Mesothelial cell of epicardium (in vitro differentiated cells): ENCODE results near the gene CES2. TPM values are rescaled to one million over a fixed set of nuclear protein-coding genes. Genes with fewer than 3 reads are reported as not detected.
A peak's percentile ranks its signal among the peaks of the same experiment; 100 is the strongest.
"Not testable (repeated sequence)": the region's sequence is repeated elsewhere in the genome, so short reads cannot be mapped to it uniquely, and the experiment has no call there.

Source experiments
- DNase-seq, 2 experiments: peaks; one replicate each; pipeline ENCODE4 v3.0.0; 2021; ENCODE audit warnings: low spot score in 2 of 2; ENCODE audit not compliant: unreplicated experiment in 2 of 2
- H3K27ac Mint-ChIP-seq: 2 replicates; pipeline ENCODE4 v1.8.0; 2021; ENCODE audit warnings: mixed read lengths
- H3K27me3 Mint-ChIP-seq: 2 replicates; pipeline ENCODE4 v1.8.0; 2021; ENCODE audit warnings: low read depth, mixed read lengths
- H3K36me3 Mint-ChIP-seq: 2 replicates; pipeline ENCODE4 v1.8.0; 2021; ENCODE audit warnings: mixed read lengths
- H3K4me1 Mint-ChIP-seq: 2 replicates; pipeline ENCODE4 v1.8.0; 2021; ENCODE audit warnings: mixed read lengths
- H3K4me3 Mint-ChIP-seq: 2 replicates; pipeline ENCODE4 v1.8.0; 2021; ENCODE audit warnings: mild to moderate bottlenecking, moderate library complexity, mixed read lengths
- H3K9me3 Mint-ChIP-seq: 2 replicates; pipeline ENCODE4 v1.8.0; 2021; ENCODE audit warnings: mixed read lengths
- total RNA-seq: library from RNA; stranded (reverse); gene quantifications from 3 replicates; pipeline ENCODE4 v1.2.1, GENCODE V29; 2021
- TF ChIP-seq, protein P1 (sequence below): fragments of 200-600 bp; sonication (generic); IDR thresholded peaks from one replicate; pipeline ENCODE4 v1.5.0; 2021; ENCODE audit warnings: antibody characterized with exemption; ENCODE audit not compliant: unreplicated experiment

CES2 gene
- total RNA-seq, 1 donor from 2014 or later: 52.0 TPM

DNA sequence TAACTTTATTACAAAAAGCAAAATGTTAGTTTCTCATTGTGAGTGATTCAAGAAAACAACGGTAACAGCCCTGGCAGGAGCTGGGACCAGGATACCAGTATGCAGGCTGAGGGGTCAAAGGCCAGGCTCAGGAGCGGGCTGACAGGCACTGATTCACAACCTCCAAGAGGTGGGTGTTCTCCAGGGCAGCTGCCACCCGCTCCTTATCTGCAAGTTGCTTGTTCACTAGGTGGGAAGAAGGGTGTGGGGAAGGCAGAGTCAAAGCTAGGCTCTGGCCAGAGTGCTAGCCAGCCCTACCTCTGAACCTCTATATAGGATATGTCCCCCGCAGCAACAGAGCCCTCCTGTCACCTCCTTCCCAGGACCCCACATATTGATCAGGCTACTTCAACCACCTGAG lies 3.2 kb upstream of the CES2 start:
- Mint-ChIP-seq H3K9me3 (no peaks in the 10 kb centered on the region), H3K27me3 (peaks cover 11% of the 10 kb centered on the region), H3K36me3 (peaks cover 2% of the 10 kb centered on the region), H3K4me3 (no peak overlapping the region), H3K4me1 (peaks cover 36% of the 10 kb centered on the region), H3K27ac (no peak overlapping the region)
- DNase-seq: no peak
- TF ChIP-seq, protein P1, sequence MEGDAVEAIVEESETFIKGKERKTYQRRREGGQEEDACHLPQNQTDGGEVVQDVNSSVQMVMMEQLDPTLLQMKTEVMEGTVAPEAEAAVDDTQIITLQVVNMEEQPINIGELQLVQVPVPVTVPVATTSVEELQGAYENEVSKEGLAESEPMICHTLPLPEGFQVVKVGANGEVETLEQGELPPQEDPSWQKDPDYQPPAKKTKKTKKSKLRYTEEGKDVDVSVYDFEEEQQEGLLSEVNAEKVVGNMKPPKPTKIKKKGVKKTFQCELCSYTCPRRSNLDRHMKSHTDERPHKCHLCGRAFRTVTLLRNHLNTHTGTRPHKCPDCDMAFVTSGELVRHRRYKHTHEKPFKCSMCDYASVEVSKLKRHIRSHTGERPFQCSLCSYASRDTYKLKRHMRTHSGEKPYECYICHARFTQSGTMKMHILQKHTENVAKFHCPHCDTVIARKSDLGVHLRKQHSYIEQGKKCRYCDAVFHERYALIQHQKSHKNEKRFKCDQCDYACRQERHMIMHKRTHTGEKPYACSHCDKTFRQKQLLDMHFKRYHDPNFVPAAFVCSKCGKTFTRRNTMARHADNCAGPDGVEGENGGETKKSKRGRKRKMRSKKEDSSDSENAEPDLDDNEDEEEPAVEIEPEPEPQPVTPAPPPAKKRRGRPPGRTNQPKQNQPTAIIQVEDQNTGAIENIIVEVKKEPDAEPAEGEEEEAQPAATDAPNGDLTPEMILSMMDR: no peak

DNA sequence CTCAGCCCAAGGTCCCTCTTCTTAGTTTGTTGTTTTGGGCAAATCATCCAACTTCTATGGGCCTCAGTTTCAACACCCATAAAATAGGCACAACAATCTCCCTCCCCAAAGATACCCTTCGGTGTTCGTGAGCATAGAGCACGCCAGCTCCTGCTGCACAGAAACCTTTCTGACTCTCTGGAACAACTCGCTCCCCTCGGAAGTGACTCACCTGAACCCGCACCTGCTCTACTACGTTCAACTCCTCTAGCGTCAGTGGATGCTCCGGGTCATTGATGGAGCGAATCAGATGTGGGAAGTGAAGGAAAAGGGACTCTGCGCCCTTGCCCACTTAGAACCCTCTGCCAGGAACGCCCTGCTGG lies 1.6 kb upstream of the CES2 start:
- TF ChIP-seq, protein P1: no peak
- Mint-ChIP-seq H3K9me3 (no peaks in the 10 kb centered on the region), H3K27ac (peak overlapping the region; percentile 97), H3K36me3 (peaks cover 5% of the 10 kb centered on the region), H3K4me3 (peak overlapping the region; percentile 99), H3K4me1 (peaks cover 42% of the 10 kb centered on the region), H3K27me3 (no peaks in the 10 kb centered on the region)
- DNase-seq: no peak

DNA sequence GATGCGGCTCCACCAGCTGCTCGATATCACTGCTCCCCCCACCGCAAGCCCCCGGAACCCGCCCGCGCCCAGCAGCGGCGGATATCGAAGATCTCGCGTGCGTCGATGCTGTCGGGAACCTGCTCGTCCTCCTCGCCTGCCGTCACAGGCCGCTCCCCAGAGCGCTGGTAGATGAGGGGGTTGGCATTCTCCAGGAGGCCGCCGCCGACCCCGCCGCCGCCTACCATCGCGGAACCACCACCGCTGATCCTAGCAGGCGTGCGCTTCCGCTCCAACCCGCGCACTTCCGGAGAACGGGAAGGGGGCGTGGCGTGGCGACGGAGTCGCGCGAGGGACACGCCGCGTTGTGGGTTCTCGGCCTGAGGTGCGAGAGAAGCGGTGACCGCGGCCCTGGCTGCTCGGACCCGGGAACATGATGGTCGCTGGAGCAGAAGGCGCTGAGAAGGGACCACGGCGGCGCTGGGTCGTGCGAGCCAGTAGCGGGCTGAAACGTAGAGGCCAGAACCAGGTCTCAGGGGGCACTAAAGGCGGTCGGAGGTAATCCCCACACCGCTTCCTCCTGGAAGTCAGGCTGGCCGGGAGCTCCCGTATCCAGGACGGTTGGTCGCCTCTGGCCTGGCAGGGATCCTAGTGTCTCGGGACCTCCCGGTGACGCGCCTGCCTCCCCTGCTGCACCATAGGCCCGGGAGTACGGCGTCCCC lies 1.0 kb upstream of the CES2 start, which contains the start of gene CIAO2B:
CIAO2B (minus strand) TSS at position 265 of the 701 bp plus-strand sequence; CDS start at position 227, 38 bp downstream.
- Mint-ChIP-seq H3K27me3 (no peaks in the 10 kb centered on the region), H3K36me3 (peaks cover 5% of the 10 kb centered on the region), H3K4me1 (peaks cover 42% of the 10 kb centered on the region), H3K27ac (peak within 1 kb of the TSS; percentile 97), H3K9me3 (no peaks in the 10 kb centered on the region), H3K4me3 (peak within 1 kb of the TSS; percentile 99)
- peak; percentile 72 to 91 for DNase-seq
- TF ChIP-seq, protein P1: no peak

DNA sequence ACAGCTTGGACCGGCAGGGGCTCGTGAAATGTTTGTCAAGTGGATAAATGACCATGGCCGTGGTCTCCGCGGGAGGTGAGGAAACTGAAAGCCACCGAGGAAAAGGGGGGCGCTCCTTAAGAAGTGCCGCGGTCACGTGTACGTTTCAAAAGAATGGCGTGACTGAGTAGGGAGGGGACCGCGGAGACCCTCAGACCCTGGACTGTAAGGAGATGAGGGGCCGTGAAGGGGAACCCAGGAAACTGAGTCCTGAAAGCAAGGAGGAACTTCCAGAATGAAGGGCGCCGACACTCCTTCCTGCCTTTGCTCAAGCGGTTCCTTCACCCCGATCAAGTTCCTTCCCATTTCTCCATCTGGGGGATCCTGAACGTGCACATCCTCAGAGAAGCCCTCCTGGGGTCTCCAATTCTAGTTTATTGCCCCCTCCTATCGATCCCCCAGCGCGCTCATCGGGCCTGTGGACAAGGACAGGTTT lies 440 bp upstream of the CES2 start:
- H3K27me3 Mint-ChIP-seq, H3K36me3 Mint-ChIP-seq, H3K9me3 Mint-ChIP-seq, DNase-seq: not testable (repeated sequence)
- peak overlapping the region; percentile 97 for H3K27ac Mint-ChIP-seq
- H3K4me1 Mint-ChIP-seq: peaks cover 42% of the 10 kb centered on the region
- peak overlapping the region; percentile 99 for H3K4me3 Mint-ChIP-seq

DNA sequence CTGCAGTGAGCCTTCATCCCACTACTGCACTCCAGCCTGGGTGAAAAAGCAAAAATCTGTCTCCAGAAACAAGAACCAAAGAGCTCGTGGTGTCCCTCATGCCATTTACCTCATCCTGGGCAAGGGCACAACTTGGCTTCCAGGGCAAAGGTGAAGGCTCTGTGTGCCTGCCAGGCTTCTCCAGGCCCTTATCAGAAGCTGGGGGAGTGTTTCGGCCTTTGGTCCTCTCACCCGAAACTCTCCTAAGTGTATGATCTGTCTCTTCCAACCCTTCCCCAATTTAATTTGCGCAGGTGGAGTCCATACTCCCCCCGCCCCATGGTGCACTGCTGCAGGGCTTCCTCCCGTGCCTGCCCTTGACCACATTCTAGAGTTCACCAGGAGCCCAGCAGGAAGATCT lies 1.1 kb downstream of the CES2 start:
- Mint-ChIP-seq H3K36me3 (peaks cover 10% of the 10 kb centered on the region), H3K9me3 (no peaks in the 10 kb centered on the region), H3K4me3 (peak overlapping the region; percentile 46), H3K4me1 (peaks cover 42% of the 10 kb centered on the region), H3K27me3 (no peaks in the 10 kb centered on the region), H3K27ac (no peak overlapping the region)
- TF ChIP-seq, protein P1: no peak
- DNase-seq: no peak

DNA sequence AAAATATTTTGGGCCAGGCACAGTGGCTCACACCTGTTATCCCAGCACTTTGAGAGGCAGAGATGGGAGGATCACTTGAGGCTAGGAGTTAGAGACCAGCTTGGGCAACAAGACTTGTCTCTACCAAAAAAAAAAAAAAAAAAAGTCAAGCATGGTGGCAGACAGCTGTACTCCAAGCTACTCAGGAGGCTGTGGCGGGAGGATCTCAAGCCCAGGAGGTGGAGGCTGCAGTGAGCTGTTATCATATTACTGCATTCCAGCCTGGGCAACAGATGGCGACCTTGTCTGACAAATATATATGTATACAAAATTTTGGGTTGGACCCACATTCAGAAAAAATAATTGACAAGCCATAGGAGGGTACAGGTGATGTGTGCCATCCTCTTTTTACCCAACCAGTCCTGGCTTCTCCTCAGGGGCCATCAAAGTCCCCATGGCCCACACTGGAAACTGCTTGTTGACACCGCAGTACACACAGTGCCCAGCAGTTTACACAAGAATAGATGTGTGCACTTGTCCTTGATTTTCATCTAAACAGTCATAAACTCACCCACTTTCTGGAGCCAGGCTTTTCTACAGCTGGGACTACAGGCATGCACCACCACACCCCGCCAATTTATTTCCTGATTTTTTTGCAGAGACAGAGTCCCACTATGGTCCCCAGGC lies 1.7 kb downstream of the CES2 start:
- Mint-ChIP-seq H3K4me1 (peaks cover 42% of the 10 kb centered on the region), H3K27ac (no peak overlapping the region), H3K27me3 (no peaks in the 10 kb centered on the region), H3K4me3 (peak overlapping the region; percentile 46), H3K9me3 (no peaks in the 10 kb centered on the region), H3K36me3 (peaks cover 12% of the 10 kb centered on the region)
- no peak for DNase-seq
- TF ChIP-seq, protein P1: no peak
